HepG2 (cell line): ENCODE measurements around the gene SLC4A11. TPM values are rescaled to one million over a fixed set of nuclear protein-coding genes. Genes with fewer than 3 reads are reported as not detected.

Source experiments
- ATF1 ChIP-seq: IDR thresholded peaks from 2 replicates; pipeline ENCODE4 v1.6.1; 2016; ENCODE audit warnings: mild to moderate bottlenecking, control low read depth
- EHMT2 ChIP-seq: fragments of 200-600 bp; sonication (generic); IDR thresholded peaks from 2 replicates; pipeline ENCODE4 v1.7.0; 2017; ENCODE audit warnings: antibody characterized with exemption, low read depth, low read length, borderline replicate concordance
- KDM3A ChIP-seq: IDR thresholded peaks from 2 replicates; pipeline ENCODE4 v1.6.1; 2018; ENCODE audit warnings: low read depth, missing compliant biosample characterization
- NKX3-1 ChIP-seq: sonication (generic); formaldehyde crosslinking; IDR thresholded peaks from 2 replicates; pipeline ENCODE4 v1.5.0; 2020; ENCODE audit warnings: missing genetic modification reagents
- ZNF30 ChIP-seq: sonication (generic); formaldehyde crosslinking; IDR thresholded peaks from 2 replicates; pipeline ENCODE4 v1.5.0; 2020; ENCODE audit warnings: mild to moderate bottlenecking, missing genetic modification reagents
- ZNF33B ChIP-seq: sonication (generic); formaldehyde crosslinking; IDR thresholded peaks from 2 replicates; pipeline ENCODE4 v1.5.1; 2020; ENCODE audit warnings: mild to moderate bottlenecking, missing genetic modification reagents
- ZNF432 ChIP-seq: sonication (generic); formaldehyde crosslinking; IDR thresholded peaks from 2 replicates; pipeline ENCODE4 v1.5.0; 2020; ENCODE audit warnings: missing genetic modification reagents, mild to moderate bottlenecking, borderline replicate concordance
- ZNF841 ChIP-seq: sonication (generic); formaldehyde crosslinking; IDR thresholded peaks from 2 replicates; pipeline ENCODE4 v1.8.1; 2023; ENCODE audit warnings: missing genetic modification reagents, borderline replicate concordance
- ZSCAN9 ChIP-seq: IDR thresholded peaks from 2 replicates; pipeline ENCODE4 v1.6.1; 2016; ENCODE audit warnings: borderline replicate concordance
- polyA plus RNA-seq, 8 experiments: library from polyadenylated mRNA; depleted of rRNA in 3 of 8; stranded (reverse) in 7 of 8; unstranded in 1 of 8; fragments of >200 nt; fragmentation: Illumina TruSeq in 4 of 8; extraction: Trizol in 4 of 8; gene quantifications; 2 replicates each; pipeline versions ENCODE4 v1.2.1 to v1.2.3, GENCODE V29; 2011 to 2016; ENCODE audit warnings: low read depth in 4 of 8, missing spikeins in 1 of 8, mixed read lengths in 1 of 8; ENCODE audit not compliant: insufficient read depth in 1 of 8
- total RNA-seq, 5 experiments: library from RNA; depleted of rRNA; stranded (reverse); fragments of >200 nt; fragmentation: Illumina TruSeq; extraction: Trizol; gene quantifications; 2 replicates each; pipeline ENCODE4 v1.2.3, GENCODE V29; 2016; ENCODE audit warnings: low read depth in 1 of 5
- TF ChIP-seq, protein P1 (sequence below): fragments of 450-650 bp; IDR thresholded peaks from 2 replicates; pipeline ENCODE4 v1.6.1; 2017; ENCODE audit warnings: mild to moderate bottlenecking
- TF ChIP-seq, protein P2 (sequence below): sonication (generic); formaldehyde crosslinking; IDR thresholded peaks from 2 replicates; pipeline ENCODE4 v1.8.1; 2023; ENCODE audit warnings: missing genetic modification reagents, inconsistent platforms, borderline replicate concordance
- TF ChIP-seq, protein P3 (sequence below): sonication (generic); formaldehyde crosslinking; IDR thresholded peaks from 2 replicates; pipeline ENCODE4 v1.4.0; 2020; ENCODE audit warnings: missing genetic modification reagents; ENCODE audit errors: not compliant biosample characterization
- TF ChIP-seq, protein P4 (sequence below): sonication (generic); formaldehyde crosslinking; IDR thresholded peaks from 2 replicates; pipeline ENCODE4 v1.4.0; 2020; ENCODE audit warnings: missing genetic modification reagents
- TF ChIP-seq, protein P5 (sequence below): sonication (generic); formaldehyde crosslinking; IDR thresholded peaks from 2 replicates; pipeline ENCODE4 v1.4.0; 2020; ENCODE audit warnings: missing genetic modification reagents, borderline replicate concordance
- TF ChIP-seq, protein P6 (sequence below): sonication (generic); formaldehyde crosslinking; IDR thresholded peaks from 2 replicates; pipeline ENCODE4 v1.5.0; 2020; ENCODE audit warnings: missing genetic modification reagents, mild to moderate bottlenecking, borderline replicate concordance

SLC4A11 gene
- total and polyA plus RNA-seq, 2 of the 13 experiments (the other 11 are each of a cell fraction or from before 2014, with no cell fraction given) = 3.9 to 27.0 TPM

DNA sequence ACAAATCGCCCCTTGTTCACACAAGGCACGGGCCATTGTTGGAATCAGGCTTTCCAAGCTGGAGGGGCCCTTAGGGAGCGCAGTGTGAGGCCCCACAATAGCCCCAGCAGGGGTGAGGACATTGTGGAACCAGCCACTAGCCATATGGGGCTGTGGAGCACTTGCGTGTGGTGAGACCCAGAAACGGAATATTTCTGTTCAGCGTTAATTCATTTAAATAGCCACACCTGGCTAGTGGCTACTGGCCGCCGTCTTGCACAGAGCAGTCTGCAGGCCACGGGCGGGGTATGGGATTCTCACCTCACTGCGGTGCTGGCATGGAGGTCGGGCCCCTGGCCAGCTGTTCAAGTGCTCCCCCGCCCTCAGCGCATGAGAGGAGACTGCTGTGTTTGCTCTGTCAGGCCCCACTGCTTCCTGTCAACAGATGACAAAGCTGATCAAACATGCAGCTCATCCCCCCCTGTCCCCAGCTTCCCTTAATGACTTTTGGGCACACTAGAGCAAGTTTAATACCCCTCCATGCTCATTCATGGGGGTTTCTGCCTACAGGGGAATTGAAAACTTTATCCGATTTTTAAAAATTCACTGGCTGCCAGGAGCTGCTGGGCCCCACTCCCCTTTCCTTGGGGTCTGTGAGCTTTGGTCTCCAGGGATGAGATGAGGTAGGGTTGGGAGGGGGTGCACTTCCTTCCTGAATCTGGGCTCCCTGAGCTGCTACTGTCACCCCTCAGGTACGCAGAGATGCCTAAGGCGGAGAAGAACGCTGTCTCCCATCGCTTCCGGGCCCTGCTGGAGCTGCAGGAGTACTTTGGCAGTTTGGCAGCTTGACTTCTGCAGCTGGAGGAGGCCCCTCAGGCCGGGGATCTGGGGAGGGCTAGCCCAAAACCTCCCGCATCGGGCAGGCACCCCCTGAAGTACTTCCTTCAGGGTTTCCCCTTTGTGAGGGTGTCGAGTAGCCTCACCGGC lies 16.1 kb downstream of the SLC4A11 start (continued):
- 0 out of 2 replicates have a peak, but pooled peaks have one; percentile 17 for TF ChIP-seq ZNF841 (CRISPR knock-in tag)
- peak; percentile 96 for TF ChIP-seq ZSCAN9 (CRISPR knock-in tag)
- TF ChIP-seq ATF1 (CRISPR knock-in tag) = no peak
- TF ChIP-seq, protein P1, sequence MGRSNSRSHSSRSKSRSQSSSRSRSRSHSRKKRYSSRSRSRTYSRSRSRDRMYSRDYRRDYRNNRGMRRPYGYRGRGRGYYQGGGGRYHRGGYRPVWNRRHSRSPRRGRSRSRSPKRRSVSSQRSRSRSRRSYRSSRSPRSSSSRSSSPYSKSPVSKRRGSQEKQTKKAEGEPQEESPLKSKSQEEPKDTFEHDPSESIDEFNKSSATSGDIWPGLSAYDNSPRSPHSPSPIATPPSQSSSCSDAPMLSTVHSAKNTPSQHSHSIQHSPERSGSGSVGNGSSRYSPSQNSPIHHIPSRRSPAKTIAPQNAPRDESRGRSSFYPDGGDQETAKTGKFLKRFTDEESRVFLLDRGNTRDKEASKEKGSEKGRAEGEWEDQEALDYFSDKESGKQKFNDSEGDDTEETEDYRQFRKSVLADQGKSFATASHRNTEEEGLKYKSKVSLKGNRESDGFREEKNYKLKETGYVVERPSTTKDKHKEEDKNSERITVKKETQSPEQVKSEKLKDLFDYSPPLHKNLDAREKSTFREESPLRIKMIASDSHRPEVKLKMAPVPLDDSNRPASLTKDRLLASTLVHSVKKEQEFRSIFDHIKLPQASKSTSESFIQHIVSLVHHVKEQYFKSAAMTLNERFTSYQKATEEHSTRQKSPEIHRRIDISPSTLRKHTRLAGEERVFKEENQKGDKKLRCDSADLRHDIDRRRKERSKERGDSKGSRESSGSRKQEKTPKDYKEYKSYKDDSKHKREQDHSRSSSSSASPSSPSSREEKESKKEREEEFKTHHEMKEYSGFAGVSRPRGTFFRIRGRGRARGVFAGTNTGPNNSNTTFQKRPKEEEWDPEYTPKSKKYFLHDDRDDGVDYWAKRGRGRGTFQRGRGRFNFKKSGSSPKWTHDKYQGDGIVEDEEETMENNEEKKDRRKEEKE = no peak
- peak; percentile 68; the same call in 1 of the 2 replicates for TF ChIP-seq KDM3A
- no peak for TF ChIP-seq EHMT2
- peak; percentile 89 for TF ChIP-seq NKX3-1 (CRISPR knock-in tag)
- no peak for TF ChIP-seq ZNF30 (CRISPR knock-in tag)
- TF ChIP-seq, protein P2, sequence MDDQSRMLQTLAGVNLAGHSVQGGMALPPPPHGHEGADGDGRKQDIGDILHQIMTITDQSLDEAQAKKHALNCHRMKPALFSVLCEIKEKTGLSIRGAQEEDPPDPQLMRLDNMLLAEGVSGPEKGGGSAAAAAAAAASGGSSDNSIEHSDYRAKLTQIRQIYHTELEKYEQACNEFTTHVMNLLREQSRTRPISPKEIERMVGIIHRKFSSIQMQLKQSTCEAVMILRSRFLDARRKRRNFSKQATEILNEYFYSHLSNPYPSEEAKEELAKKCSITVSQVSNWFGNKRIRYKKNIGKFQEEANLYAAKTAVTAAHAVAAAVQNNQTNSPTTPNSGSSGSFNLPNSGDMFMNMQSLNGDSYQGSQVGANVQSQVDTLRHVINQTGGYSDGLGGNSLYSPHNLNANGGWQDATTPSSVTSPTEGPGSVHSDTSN (CRISPR knock-in tag) = no peak
- TF ChIP-seq ZNF33B (CRISPR knock-in tag) = no peak
- TF ChIP-seq, protein P3, sequence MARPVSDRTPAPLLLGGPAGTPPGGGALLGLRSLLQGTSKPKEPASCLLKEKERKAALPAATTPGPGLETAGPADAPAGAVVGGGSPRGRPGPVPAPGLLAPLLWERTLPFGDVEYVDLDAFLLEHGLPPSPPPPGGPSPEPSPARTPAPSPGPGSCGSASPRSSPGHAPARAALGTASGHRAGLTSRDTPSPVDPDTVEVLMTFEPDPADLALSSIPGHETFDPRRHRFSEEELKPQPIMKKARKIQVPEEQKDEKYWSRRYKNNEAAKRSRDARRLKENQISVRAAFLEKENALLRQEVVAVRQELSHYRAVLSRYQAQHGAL (CRISPR knock-in tag) = no peak
- TF ChIP-seq, protein P4, sequence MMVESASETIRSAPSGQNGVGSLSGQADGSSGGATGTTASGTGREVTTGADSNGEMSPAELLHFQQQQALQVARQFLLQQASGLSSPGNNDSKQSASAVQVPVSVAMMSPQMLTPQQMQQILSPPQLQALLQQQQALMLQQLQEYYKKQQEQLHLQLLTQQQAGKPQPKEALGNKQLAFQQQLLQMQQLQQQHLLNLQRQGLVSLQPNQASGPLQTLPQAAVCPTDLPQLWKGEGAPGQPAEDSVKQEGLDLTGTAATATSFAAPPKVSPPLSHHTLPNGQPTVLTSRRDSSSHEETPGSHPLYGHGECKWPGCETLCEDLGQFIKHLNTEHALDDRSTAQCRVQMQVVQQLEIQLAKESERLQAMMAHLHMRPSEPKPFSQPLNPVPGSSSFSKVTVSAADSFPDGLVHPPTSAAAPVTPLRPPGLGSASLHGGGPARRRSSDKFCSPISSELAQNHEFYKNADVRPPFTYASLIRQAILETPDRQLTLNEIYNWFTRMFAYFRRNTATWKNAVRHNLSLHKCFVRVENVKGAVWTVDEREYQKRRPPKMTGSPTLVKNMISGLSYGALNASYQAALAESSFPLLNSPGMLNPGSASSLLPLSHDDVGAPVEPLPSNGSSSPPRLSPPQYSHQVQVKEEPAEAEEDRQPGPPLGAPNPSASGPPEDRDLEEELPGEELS (CRISPR knock-in tag) = peak; percentile 100
- TF ChIP-seq, protein P5, sequence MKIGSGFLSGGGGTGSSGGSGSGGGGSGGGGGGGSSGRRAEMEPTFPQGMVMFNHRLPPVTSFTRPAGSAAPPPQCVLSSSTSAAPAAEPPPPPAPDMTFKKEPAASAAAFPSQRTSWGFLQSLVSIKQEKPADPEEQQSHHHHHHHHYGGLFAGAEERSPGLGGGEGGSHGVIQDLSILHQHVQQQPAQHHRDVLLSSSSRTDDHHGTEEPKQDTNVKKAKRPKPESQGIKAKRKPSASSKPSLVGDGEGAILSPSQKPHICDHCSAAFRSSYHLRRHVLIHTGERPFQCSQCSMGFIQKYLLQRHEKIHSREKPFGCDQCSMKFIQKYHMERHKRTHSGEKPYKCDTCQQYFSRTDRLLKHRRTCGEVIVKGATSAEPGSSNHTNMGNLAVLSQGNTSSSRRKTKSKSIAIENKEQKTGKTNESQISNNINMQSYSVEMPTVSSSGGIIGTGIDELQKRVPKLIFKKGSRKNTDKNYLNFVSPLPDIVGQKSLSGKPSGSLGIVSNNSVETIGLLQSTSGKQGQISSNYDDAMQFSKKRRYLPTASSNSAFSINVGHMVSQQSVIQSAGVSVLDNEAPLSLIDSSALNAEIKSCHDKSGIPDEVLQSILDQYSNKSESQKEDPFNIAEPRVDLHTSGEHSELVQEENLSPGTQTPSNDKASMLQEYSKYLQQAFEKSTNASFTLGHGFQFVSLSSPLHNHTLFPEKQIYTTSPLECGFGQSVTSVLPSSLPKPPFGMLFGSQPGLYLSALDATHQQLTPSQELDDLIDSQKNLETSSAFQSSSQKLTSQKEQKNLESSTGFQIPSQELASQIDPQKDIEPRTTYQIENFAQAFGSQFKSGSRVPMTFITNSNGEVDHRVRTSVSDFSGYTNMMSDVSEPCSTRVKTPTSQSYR (CRISPR knock-in tag) = peak; percentile 95; the same call in 1 of the 2 replicates
- TF ChIP-seq ZNF432 = no peak
- TF ChIP-seq, protein P6, sequence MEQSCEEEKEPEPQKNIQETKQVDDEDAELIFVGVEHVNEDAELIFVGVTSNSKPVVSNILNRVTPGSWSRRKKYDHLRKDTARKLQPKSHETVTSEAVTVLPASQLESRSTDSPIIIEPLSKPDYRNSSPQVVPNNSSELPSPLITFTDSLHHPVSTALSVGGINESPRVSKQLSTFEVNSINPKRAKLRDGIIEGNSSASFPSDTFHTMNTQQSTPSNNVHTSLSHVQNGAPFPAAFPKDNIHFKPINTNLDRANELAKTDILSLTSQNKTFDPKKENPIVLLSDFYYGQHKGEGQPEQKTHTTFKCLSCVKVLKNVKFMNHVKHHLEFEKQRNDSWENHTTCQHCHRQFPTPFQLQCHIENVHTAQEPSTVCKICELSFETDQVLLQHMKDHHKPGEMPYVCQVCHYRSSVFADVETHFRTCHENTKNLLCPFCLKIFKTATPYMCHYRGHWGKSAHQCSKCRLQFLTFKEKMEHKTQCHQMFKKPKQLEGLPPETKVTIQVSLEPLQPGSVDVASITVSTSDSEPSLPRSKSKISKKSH = peak; percentile 96
